ENCODE data around the gene DAO. TPM values are rescaled to one million over a fixed set of nuclear protein-coding genes. Genes with fewer than 3 reads are reported as not detected.

Gene DAO
- polyA plus RNA-seq, 2 donors = not detected

DNA sequence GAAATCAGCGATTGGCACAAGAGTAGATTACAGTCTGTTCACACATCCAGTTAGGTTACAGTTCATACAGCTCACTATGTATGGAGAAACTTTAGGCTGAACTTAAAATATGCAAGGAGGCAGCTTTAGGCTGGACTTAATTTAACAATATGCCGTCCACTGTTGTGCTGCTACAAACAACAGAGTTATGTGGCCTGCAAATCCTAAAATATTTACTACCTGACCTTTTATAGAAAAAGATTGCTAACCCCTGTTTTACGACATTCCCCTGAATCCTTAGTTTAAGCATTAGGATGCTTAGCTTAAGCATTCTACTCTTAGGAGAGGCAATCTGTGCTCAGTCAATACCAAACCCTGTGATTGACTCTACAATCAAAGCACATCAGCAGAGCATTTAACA is 50.9 kb downstream of the DAO start:
- whole genome bisulfite sequencing, 2 donors = 92 to 94% methylated on average over 3 of the region's 3 CpGs
- no peak overlapping the region for H3K4me3 ChIP-seq (ENCODE audit: low read depth in 1 of 2, low read length in 2 of 2)

DNA sequence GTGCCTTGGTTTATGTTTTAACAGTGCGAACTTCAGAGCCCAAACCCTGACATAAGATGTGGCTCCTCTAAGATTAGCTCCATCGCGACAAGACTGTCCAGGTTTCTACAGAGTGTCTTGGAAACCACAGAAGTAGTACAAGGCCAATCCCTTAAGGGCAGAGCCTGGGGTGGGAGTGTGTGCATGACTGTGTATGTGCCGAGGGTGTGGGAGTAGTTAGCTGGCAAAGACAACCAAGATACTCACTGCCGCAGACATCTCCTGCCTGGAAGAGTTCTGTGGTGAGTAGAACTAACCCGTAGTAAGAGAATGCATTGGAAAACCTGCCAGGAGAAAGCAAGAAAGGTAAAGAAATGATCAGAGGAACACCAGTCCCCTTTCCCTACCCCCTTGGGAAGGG is 54.1 kb downstream of the DAO start:
- Histone ChIP-seq H3K9me3 (ENCODE audit: control insufficient read depth in 2 of 2, insufficient read depth in 1 of 2, low read depth in 1 of 2, low read length in 1 of 2) (no peaks in the 10 kb centered on the region), H3K36me3 (ENCODE audit: control insufficient read depth in 2 of 2, insufficient read depth in 2 of 2, low read length in 1 of 2) (no peaks in the 10 kb centered on the region), H3K27ac (ENCODE audit: low read depth in 2 of 2, low read length in 1 of 2) (no peak overlapping the region), H3K4me3 (ENCODE audit: low read depth in 1 of 2, low read length in 2 of 2) (no peak overlapping the region), H3K4me1 (ENCODE audit: control insufficient read depth in 2 of 2, insufficient read depth in 2 of 2, low read length in 1 of 2) (no peaks in the 10 kb centered on the region), H3K27me3 (ENCODE audit: control insufficient read depth in 1 of 2, insufficient read depth in 2 of 2, low read length in 2 of 2) (no peaks in the 10 kb centered on the region)
- 63 to 73% methylated on average over 6 of the region's 6 CpGs for WGBS, 2 donors

More for the DNA sequence above, 50.9 kb downstream of the DAO start:
- Histone ChIP-seq H3K4me1 (ENCODE audit: control insufficient read depth in 2 of 2, insufficient read depth in 2 of 2, low read length in 1 of 2) (no peaks in the 10 kb centered on the region), H3K27me3 (ENCODE audit: control insufficient read depth in 1 of 2, insufficient read depth in 2 of 2, low read length in 2 of 2) (no peaks in the 10 kb centered on the region), H3K36me3 (ENCODE audit: control insufficient read depth in 2 of 2, insufficient read depth in 2 of 2, low read length in 1 of 2) (no peaks in the 10 kb centered on the region), H3K9me3 (ENCODE audit: control insufficient read depth in 2 of 2, insufficient read depth in 1 of 2, low read depth in 1 of 2, low read length in 1 of 2) (no peaks in the 10 kb centered on the region), H3K27ac (ENCODE audit: low read depth in 2 of 2, low read length in 1 of 2) (no peak overlapping the region)

DNA sequence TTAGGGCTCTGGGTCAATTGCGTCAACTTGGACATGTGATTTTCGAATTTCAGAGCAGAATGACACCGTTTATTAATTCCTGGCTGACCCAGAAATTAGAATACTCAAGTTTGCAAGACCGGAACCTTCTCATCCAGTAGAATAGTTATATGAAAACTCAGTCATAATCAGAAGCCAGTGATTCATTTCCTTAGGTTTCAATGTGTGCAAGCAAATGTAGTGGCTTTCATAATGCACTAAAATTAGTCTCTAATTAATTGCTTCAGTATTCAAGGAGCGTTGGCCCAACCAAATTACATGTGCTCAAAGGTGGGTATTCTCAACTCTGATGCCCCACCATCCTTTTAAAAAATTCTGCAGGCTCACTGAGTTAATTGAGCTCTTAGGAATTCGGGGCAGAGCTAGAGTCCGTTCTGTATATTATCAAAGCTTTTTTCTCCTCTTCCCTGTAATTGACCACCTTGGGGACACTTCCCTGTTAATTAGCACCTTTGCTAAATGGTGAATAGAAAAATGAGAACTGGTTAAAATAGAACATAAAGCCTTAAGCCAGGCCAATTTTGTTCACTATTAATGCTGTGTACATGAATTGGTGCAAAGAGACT is 55.4 kb downstream of the DAO start:
- Histone ChIP-seq H3K27ac (ENCODE audit: low read depth in 2 of 2, low read length in 1 of 2) (no peak overlapping the region), H3K27me3 (ENCODE audit: control insufficient read depth in 1 of 2, insufficient read depth in 2 of 2, low read length in 2 of 2) (no peaks in the 10 kb centered on the region), H3K4me3 (ENCODE audit: low read depth in 1 of 2, low read length in 2 of 2) (no peak overlapping the region), H3K9me3 (ENCODE audit: control insufficient read depth in 2 of 2, insufficient read depth in 1 of 2, low read depth in 1 of 2, low read length in 1 of 2) (no peaks in the 10 kb centered on the region), H3K4me1 (ENCODE audit: control insufficient read depth in 2 of 2, insufficient read depth in 2 of 2, low read length in 1 of 2) (no peaks in the 10 kb centered on the region), H3K36me3 (ENCODE audit: control insufficient read depth in 2 of 2, insufficient read depth in 2 of 2, low read length in 1 of 2) (no peaks in the 10 kb centered on the region)
- WGBS, 2 donors = 71 to 77% methylated on average over 7 of the region's 7 CpGs

DNA sequence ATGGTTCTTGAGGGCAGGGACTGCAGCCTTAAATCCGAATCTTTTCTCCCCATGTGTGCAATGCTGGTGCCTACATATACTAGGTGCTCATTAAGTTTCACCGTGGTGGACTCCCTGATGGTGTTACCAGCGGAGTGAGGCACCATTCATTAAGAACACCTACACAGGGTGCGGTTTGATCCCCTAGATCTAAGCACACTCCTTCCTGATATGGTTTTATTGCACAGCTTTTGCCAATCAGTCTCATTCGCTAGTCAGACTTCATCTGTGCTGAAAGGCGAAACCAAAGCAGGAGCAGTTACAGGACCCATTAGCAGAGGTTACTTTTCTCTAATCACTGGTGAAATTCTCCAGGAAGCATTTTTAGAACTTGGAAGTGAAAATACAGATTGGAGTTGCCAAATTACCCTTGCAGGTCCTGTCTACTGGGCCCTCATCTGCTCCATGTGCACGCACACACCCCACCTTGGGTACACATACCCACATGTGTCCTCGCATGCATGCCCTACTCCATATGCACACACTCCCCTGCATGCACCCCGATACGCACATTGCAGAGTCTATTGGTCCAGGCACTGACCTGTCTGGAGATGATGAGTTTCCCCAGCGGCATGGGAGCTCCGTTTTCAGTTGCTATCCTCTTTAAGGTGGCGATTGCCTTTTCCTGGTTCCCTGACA is 58.5 kb downstream of the DAO start:
- H3K27me3 ChIP-seq (ENCODE audit: control insufficient read depth in 1 of 2, insufficient read depth in 2 of 2, low read length in 2 of 2) = no peaks in the 10 kb centered on the region
- WGBS, 2 donors = 74 to 85% methylated on average over 13 of the region's 13 CpGs
- no peak overlapping the region for H3K27ac ChIP-seq (ENCODE audit: low read depth in 2 of 2, low read length in 1 of 2)
- H3K4me3 ChIP-seq (ENCODE audit: low read depth in 1 of 2, low read length in 2 of 2) = no peak overlapping the region
- no peaks in the 10 kb centered on the region for H3K4me1 ChIP-seq (ENCODE audit: control insufficient read depth in 2 of 2, insufficient read depth in 2 of 2, low read length in 1 of 2)
- H3K36me3 ChIP-seq (ENCODE audit: control insufficient read depth in 2 of 2, insufficient read depth in 2 of 2, low read length in 1 of 2) = no peaks in the 10 kb centered on the region
- no peaks in the 10 kb centered on the region for H3K9me3 ChIP-seq (ENCODE audit: control insufficient read depth in 2 of 2, insufficient read depth in 1 of 2, low read depth in 1 of 2, low read length in 1 of 2)

DNA sequence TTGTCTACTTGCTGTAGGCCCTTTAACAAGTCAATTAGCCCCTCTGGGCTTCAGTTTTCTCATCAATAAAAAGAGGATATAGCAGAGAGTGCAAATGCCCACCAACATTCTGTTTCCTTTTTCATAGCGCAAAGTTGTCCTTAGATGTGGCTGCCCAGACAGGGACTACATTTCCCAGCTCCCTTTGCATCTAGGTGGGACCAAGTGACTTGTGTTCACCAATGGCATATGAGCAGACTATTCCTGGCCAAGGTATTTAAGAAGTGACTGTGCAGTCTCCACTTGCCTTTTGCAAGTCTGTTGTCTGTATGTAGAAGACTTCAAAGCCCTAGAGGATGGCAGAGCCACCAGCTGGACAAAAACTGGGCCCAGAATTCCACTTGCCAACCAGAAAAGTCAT is 59.7 kb downstream of the DAO start:
- H3K27ac ChIP-seq (ENCODE audit: low read depth in 2 of 2, low read length in 1 of 2) = no peak overlapping the region
- 69 to 73% methylated on average over 1 of the region's 1 CpG for WGBS, 2 donors
- H3K4me3 ChIP-seq (ENCODE audit: low read depth in 1 of 2, low read length in 2 of 2) = no peak overlapping the region
- no peaks in the 10 kb centered on the region for H3K4me1 ChIP-seq (ENCODE audit: control insufficient read depth in 2 of 2, insufficient read depth in 2 of 2, low read length in 1 of 2)
- no peaks in the 10 kb centered on the region for H3K36me3 ChIP-seq (ENCODE audit: control insufficient read depth in 2 of 2, insufficient read depth in 2 of 2, low read length in 1 of 2)
- H3K9me3 ChIP-seq (ENCODE audit: control insufficient read depth in 2 of 2, insufficient read depth in 1 of 2, low read depth in 1 of 2, low read length in 1 of 2) = no peaks in the 10 kb centered on the region
- no peaks in the 10 kb centered on the region for H3K27me3 ChIP-seq (ENCODE audit: control insufficient read depth in 1 of 2, insufficient read depth in 2 of 2, low read length in 2 of 2)

DNA sequence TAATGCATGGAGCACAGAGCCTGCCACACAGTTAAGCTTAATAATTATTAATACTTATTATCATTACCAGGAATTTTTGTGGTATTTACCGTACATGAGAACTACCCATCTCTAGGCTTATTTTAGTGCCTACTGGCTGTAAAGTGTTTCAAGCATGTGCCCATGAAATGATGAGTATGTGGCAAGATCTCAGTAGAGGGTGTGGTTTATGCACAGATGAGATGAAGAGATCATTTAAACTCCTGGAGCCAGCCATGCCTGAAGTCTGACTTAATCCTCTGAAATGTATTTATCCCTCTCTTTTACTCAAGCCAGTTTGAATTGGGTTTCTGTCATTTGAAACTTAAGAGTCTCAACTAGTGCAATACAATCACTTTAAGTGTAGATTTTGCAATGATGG is 60.2 kb downstream of the DAO start:
- Histone ChIP-seq H3K27me3 (ENCODE audit: control insufficient read depth in 1 of 2, insufficient read depth in 2 of 2, low read length in 2 of 2) (no peaks in the 10 kb centered on the region), H3K4me3 (ENCODE audit: low read depth in 1 of 2, low read length in 2 of 2) (no peak overlapping the region), H3K27ac (ENCODE audit: low read depth in 2 of 2, low read length in 1 of 2) (no peak overlapping the region), H3K9me3 (ENCODE audit: control insufficient read depth in 2 of 2, insufficient read depth in 1 of 2, low read depth in 1 of 2, low read length in 1 of 2) (no peaks in the 10 kb centered on the region), H3K36me3 (ENCODE audit: control insufficient read depth in 2 of 2, insufficient read depth in 2 of 2, low read length in 1 of 2) (no peaks in the 10 kb centered on the region), H3K4me1 (ENCODE audit: control insufficient read depth in 2 of 2, insufficient read depth in 2 of 2, low read length in 1 of 2) (no peaks in the 10 kb centered on the region)
- 42 to 53% methylated on average over 1 of the region's 1 CpG for WGBS, 2 donors

DNA sequence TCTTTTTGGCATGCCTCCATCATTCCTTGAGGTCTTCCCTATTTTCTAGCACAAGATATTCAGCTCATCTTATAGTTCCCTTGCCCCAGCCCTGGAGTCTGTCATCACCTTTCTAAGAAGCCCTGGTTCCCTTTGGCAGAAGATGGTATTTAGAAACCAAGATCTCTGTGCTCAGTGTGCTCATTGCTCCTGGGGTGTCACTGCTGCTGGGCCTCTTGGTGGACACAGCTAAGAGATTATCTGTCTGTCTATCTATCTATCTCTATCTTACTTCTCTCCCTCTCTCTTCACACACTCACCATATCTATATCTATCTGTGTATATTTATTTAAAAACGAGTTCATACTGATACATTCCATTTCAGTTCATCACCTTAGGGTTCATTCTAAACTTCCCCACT is 67.2 kb downstream of the DAO start:
- 46 to 48% methylated on average over 1 of the region's 1 CpG for WGBS, 2 donors
- Histone ChIP-seq H3K27me3 (ENCODE audit: control insufficient read depth in 1 of 2, insufficient read depth in 2 of 2, low read length in 2 of 2) (no peaks in the 10 kb centered on the region), H3K4me1 (ENCODE audit: control insufficient read depth in 2 of 2, insufficient read depth in 2 of 2, low read length in 1 of 2) (no peaks in the 10 kb centered on the region), H3K9me3 (ENCODE audit: control insufficient read depth in 2 of 2, insufficient read depth in 1 of 2, low read depth in 1 of 2, low read length in 1 of 2) (peaks cover 0 to 2% of the 10 kb centered on the region in 2 donors), H3K36me3 (ENCODE audit: control insufficient read depth in 2 of 2, insufficient read depth in 2 of 2, low read length in 1 of 2) (no peaks in the 10 kb centered on the region), H3K27ac (ENCODE audit: low read depth in 2 of 2, low read length in 1 of 2) (no peak overlapping the region), H3K4me3 (ENCODE audit: low read depth in 1 of 2, low read length in 2 of 2) (no peak overlapping the region)

DNA sequence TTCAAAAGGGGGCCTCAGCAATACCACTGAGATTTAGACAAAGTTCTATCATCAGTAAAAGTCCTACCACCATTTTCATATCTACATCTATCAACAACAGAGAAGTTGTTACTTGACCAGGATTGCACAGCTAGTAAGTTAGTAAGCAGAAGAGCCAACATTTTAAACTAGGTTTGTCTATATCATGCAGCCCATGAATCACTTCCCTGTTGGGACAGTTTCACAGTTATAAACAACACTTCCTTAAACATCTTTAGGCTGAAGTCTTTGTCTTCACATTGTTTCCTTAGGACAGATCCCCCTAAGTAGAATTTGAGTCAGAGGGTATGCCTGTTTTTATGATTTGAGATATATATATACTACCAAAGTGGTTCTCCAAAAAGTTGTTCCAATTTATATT is 68.5 kb downstream of the DAO start:
- Histone ChIP-seq H3K27ac (ENCODE audit: low read depth in 2 of 2, low read length in 1 of 2) (no peak overlapping the region), H3K36me3 (ENCODE audit: control insufficient read depth in 2 of 2, insufficient read depth in 2 of 2, low read length in 1 of 2) (no peaks in the 10 kb centered on the region), H3K27me3 (ENCODE audit: control insufficient read depth in 1 of 2, insufficient read depth in 2 of 2, low read length in 2 of 2) (no peaks in the 10 kb centered on the region), H3K9me3 (ENCODE audit: control insufficient read depth in 2 of 2, insufficient read depth in 1 of 2, low read depth in 1 of 2, low read length in 1 of 2) (peaks cover 0 to 2% of the 10 kb centered on the region in 2 donors), H3K4me1 (ENCODE audit: control insufficient read depth in 2 of 2, insufficient read depth in 2 of 2, low read length in 1 of 2) (no peaks in the 10 kb centered on the region), H3K4me3 (ENCODE audit: low read depth in 1 of 2, low read length in 2 of 2) (no peak overlapping the region)

DNA sequence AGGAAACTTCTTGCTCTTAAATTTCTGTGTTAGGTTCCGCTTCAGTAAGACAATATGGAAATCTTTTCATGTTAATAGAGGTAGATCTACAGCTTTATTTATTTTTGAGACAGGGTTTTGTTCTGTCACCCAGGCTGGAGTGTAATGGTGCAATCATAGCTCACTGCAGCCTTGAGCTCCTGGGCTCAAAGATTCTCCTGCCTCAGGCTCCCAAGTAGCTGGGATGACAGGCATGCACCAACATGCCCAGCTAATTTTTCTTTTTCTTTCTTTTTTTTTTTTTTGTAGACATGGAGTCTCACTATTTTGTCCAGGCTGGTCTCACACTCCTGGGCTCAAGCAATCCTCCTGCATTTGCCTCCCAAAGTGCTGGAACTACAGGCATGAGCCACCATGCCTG is 70.1 kb downstream of the DAO start:
- no peaks in the 10 kb centered on the region for H3K36me3 ChIP-seq (ENCODE audit: control insufficient read depth in 2 of 2, insufficient read depth in 2 of 2, low read length in 1 of 2)
- no peaks in the 10 kb centered on the region for H3K4me1 ChIP-seq (ENCODE audit: control insufficient read depth in 2 of 2, insufficient read depth in 2 of 2, low read length in 1 of 2)
- H3K4me3 ChIP-seq (ENCODE audit: low read depth in 1 of 2, low read length in 2 of 2) = no peak overlapping the region
- WGBS, 2 donors = 66 to 83% methylated on average over 1 of the region's 1 CpG
- H3K9me3 ChIP-seq (ENCODE audit: control insufficient read depth in 2 of 2, insufficient read depth in 1 of 2, low read depth in 1 of 2, low read length in 1 of 2) = peaks cover 0 to 2% of the 10 kb centered on the region in 2 donors
- no peak overlapping the region for H3K27ac ChIP-seq (ENCODE audit: low read depth in 2 of 2, low read length in 1 of 2)
- no peaks in the 10 kb centered on the region for H3K27me3 ChIP-seq (ENCODE audit: control insufficient read depth in 1 of 2, insufficient read depth in 2 of 2, low read length in 2 of 2)
